A549 treated with AZD2906 at 1 μM for 4 hours (cell line): ENCODE measurements around the gene UBE2D1. TPM values are rescaled to one million over a fixed set of nuclear protein-coding genes. Genes with fewer than 3 reads are reported as not detected.

Experiments
- total RNA-seq: library from RNA; stranded (reverse); fragments of 200-300 nt; extraction: Qiagen RNA extraction; gene quantifications from 5 replicates; pipeline ENCODE4 v1.2.3, GENCODE V29; 2022

The UBE2D1 gene
- total RNA-seq = 15.5 to 21.7 TPM (median 20.2 TPM) in 5 replicates

GRCh38 chr10:58334817-58335305 is at the start of gene UBE2D1:
Gene UBE2D1 (plus strand): TSS chr10:58335006. CDS start chr10:58335202, 196 bp downstream.

DNA sequence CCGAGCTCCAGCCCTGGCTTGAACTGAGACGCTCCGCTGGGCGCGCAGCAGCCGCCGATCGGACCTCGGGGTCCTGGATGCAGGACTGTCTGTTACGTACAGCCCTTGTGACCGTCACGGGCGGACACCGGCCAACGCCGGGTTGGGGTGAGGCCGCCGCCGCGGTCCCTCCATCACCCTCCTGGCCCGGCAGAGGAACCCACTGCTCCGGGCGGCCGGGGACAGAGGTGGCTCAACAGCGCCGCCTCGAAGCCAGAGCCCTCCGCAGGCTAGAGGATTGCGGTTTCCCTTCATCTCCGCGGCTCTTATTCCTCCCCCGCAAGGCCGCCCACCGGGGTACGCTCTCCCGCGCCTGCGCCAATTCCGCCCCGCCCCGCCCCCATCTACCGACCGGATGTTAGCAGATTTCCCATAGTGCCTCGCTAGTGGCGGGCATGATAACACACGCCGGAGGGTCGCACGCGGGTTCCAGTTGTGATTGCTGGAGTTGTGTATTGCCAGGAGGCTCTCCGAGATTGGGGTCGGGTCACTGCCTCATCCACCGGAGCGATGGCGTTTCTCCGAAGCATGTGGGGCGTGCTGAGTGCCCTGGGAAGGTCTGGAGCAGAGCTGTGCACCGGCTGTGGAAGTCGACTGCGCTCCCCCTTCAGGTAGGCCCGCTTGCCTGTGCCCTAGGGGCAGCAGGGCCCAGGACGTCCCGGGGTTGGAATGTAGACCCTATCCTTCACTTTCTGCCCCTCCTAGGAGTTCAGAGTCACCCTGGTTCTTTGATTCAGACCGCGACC is 50.4 kb downstream of the UBE2D1 start, which contains the start of gene TFAM:
Gene TFAM, plus strand, starts transcription at position 412 of the 785 bp plus-strand sequence. Its CDS starts 138 bp downstream, at position 550.

Other genes with a start within 250 kb of the UBE2D1 start
- gene IPMK, start 67.1 kb upstream of the UBE2D1 start, total RNA-seq = 2.5 to 4.4 TPM (median 3.7 TPM) in 5 replicates
- 33.5 to 56.3 TPM (median 53.1 TPM) in 5 replicates for gene CISD1, start 65.8 kb upstream of the UBE2D1 start, total RNA-seq
- 61.0 to 91.8 TPM (median 65.9 TPM) in 5 replicates for gene TFAM, start 50.4 kb downstream of the UBE2D1 start, total RNA-seq
- 17.0 to 25.8 TPM (median 18.2 TPM) in 5 replicates for gene BICC1, start 177.9 kb downstream of the UBE2D1 start, total RNA-seq